Esophagus squamous epithelium (tissue), 5 donors: ENCODE results near the gene VTN. TPM values are rescaled to one million over a fixed set of nuclear protein-coding genes. Genes with fewer than 3 reads are reported as not detected.
A peak's percentile ranks its signal among the peaks of the same experiment; 100 is the strongest.

Source experiments
- DNase-seq: peaks from one replicate; lab custom pipeline; 2025; lab: John Stamatoyannopoulos, UW
- H3K27ac ChIP-seq, 4 donors: fragments of 200-600 bp; sonication (generic); one replicate each; pipeline ENCODE4 v1.5.1; 2016 to 2019; ENCODE audit warnings: mild to moderate bottlenecking in 1 of 4
- H3K27me3 ChIP-seq, 4 donors: fragments of 200-600 bp; sonication (generic); 1 replicate in 3 of 4; 2 replicates in 1 of 4; pipeline versions ENCODE4 v1.5.1 to v1.6.0; 2017 to 2021; ENCODE audit warnings: antibody characterized with exemption in 1 of 4
- H3K36me3 ChIP-seq, 3 donors: fragments of 200-600 bp; sonication (generic); one replicate each; pipeline ENCODE4 v1.5.1; 2016 to 2019
- H3K4me1 ChIP-seq, 3 donors: fragments of 200-600 bp; sonication (generic); one replicate each; pipeline ENCODE4 v1.5.1; 2017 to 2019
- H3K4me3 ChIP-seq, 4 donors: fragments of 200-600 bp; sonication (generic); 1 replicate in 3 of 4; 2 replicates in 1 of 4; pipeline ENCODE4 v1.5.1; 2016 to 2019; ENCODE audit warnings: mild to moderate bottlenecking in 2 of 4, moderate library complexity in 1 of 4
- H3K9me3 ChIP-seq, 3 donors: fragments of 200-600 bp; sonication (generic); one replicate each; pipeline ENCODE4 v1.5.1; 2016 to 2019
- POLR2A ChIP-seq, 4 donors: fragments of 450-650 bp; IDR thresholded peaks; one replicate each; pipeline ENCODE4 v1.6.1; 2017; ENCODE audit warnings: antibody characterized with exemption in 4 of 4, mild to moderate bottlenecking in 4 of 4, moderate library complexity in 3 of 4
- WGBS, 2 donors: methylation state at CpG; one replicate each; pipeline ENCODE4 v1.1.5; 2018; 5-methylcytosine and 5-hydroxymethylcytosine counted together
- intact Hi-C: fragments of 100-400 bp; cut with DNase I; formaldehyde crosslinking; loops from one replicate; pipeline ENCODE4 v1.15.0; 2022
- total RNA-seq, 4 donors: library from RNA; depleted of rRNA; stranded (reverse); fragments of >200 nt; gene quantifications; one replicate each; pipeline ENCODE4 v1.1.0, GENCODE V29; 2016
- TF ChIP-seq, protein P1 (sequence below), 6 experiments: fragments of 450-650 bp in 4 of 6; fragments of 200-600 bp in 2 of 6; sonication (generic) in 2 of 6; IDR thresholded peaks; one replicate each; pipeline ENCODE4 v1.5.1; 2016 to 2019; ENCODE audit warnings: antibody characterized with exemption in 6 of 6, mild to moderate bottlenecking in 4 of 6, moderate library complexity in 4 of 6
- donor health status: DM: yes; HTN: yes; CAD: no.

VTN gene
- total RNA-seq, 4 donors from 2014 or later = 0.19 TPM; not detected in 3

DNA sequence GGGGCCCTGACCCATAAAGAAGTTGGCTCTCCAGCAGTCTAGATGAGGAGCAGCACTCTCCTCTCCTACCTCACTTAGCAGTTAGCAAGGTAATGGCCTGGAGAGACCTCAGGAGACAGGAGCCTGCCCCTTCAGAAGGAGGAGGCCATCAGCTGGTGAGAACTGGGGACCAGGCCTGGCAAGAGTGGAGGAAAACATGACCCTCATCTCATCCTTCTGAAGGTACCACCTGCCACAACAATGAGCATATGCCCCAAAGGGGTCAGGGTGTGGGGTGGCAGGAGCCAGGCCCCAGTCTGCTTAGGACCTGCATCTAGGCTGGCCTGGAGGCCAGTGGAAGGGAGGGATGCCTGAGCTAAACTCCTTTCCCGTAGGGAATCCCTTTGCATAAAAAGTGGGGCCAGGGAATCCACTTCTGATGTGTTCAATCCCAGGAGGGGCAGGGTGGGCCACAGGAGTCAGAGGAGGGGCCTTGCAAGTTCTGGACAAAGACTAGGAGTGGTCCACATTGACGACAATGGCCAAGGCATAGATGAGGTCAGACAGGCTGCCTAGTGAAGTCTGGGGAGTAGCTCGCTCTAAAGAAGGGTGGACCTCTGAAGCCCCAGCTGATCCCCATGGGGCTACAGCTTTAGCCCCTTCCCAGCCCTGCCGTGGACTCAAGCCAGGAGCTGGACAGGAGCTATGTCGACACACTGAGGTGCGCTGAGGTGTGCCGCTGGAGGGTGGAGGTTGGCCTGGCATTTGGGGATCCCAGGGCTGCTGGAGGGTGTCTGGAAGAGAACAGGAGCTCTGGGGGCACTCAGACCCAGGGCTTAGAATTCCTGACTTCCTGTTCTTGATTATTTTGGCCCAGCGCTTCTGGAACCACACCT lies 6.1 kb downstream of the VTN start:
- Histone ChIP-seq H3K27ac (no peak overlapping the region), H3K9me3 (no peaks in the 10 kb centered on the region), H3K4me3 (no peak overlapping the region), H3K27me3 (no peaks in the 10 kb centered on the region), H3K4me1 (no peaks in the 10 kb centered on the region), H3K36me3 (peaks cover 20 to 65% (median 28%) of the 10 kb centered on the region in 3 donors)
- no peak for DNase-seq
- WGBS, 2 donors = 78% methylated on average over 4 of the region's 8 CpGs; no CpG with 5 or more reads in 1 of the 2 donors
- TF ChIP-seq, protein P1, sequence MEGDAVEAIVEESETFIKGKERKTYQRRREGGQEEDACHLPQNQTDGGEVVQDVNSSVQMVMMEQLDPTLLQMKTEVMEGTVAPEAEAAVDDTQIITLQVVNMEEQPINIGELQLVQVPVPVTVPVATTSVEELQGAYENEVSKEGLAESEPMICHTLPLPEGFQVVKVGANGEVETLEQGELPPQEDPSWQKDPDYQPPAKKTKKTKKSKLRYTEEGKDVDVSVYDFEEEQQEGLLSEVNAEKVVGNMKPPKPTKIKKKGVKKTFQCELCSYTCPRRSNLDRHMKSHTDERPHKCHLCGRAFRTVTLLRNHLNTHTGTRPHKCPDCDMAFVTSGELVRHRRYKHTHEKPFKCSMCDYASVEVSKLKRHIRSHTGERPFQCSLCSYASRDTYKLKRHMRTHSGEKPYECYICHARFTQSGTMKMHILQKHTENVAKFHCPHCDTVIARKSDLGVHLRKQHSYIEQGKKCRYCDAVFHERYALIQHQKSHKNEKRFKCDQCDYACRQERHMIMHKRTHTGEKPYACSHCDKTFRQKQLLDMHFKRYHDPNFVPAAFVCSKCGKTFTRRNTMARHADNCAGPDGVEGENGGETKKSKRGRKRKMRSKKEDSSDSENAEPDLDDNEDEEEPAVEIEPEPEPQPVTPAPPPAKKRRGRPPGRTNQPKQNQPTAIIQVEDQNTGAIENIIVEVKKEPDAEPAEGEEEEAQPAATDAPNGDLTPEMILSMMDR (IDR thresholded peaks at IDR 0.05) = no peak
- TF ChIP-seq POLR2A (IDR thresholded peaks at IDR 0.05) = no peak
- intact Hi-C loops = no loop called here

DNA sequence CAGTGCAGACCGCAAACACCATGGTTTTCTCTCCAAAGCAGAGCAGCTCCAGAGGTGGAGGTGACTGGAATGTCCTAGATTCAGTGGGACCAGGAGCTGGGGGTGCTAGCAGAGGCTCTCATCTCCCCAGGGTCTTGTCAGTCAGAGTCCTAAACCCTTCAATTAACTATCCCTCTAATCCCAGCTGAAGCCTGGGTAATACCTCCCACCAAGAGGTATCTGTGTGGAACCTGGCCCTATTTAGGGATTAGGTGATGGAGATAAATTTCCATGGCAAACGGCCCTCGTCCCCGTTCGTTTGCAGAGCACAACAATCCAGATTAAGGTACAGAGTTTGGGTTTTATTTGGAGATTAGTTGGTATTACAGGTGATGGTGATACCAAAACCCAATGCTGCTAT lies 6.9 kb downstream of the VTN start:
- peaks cover 20 to 68% (median 28%) of the 10 kb centered on the region in 3 donors for H3K36me3 ChIP-seq
- no peak overlapping the region for H3K4me3 ChIP-seq
- intact Hi-C loops = no loop called here
- no peak for DNase-seq
- H3K4me1 ChIP-seq = peaks cover 4 to 8% (median 6%) of the 10 kb centered on the region in 3 donors
- 87 to 90% methylated on average over 5 of the region's 5 CpGs for WGBS, 2 donors
- TF ChIP-seq, protein P1 (IDR thresholded peaks at IDR 0.05) = no peak
- no peak for TF ChIP-seq POLR2A (IDR thresholded peaks at IDR 0.05)
- H3K9me3 ChIP-seq = no peaks in the 10 kb centered on the region
- no peak overlapping the region for H3K27ac ChIP-seq
- H3K27me3 ChIP-seq = no peaks in the 10 kb centered on the region

DNA sequence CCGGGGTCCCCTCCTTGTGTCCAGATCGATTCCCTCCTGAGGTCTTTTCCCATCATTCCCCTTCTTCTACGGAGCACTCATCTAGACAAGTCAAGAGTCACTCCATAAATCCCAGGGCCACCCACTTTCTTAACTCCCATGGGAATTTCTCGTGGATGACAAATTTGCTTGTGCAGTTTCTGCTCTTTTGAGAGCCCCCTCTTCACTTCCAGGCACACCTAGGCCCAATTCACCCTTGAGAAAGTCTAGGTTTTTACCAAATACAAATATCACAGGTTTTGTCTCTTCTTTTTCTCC lies 12.3 kb downstream of the VTN start:
- DNase-seq = no peak
- H3K9me3 ChIP-seq = no peaks in the 10 kb centered on the region
- H3K36me3 ChIP-seq = peaks cover 23 to 70% (median 41%) of the 10 kb centered on the region in 3 donors
- WGBS, 2 donors = 2 to 5% methylated on average over 4 of the region's 4 CpGs
- peak overlapping the region; percentile 94 to 97 (median 96) for H3K27ac ChIP-seq
- TF ChIP-seq, protein P1 (IDR thresholded peaks at IDR 0.05) = no peak
- no peak for TF ChIP-seq POLR2A (IDR thresholded peaks at IDR 0.05)
- H3K27me3 ChIP-seq = no peaks in the 10 kb centered on the region
- intact Hi-C loops = no loop called here
- H3K4me1 ChIP-seq = peaks cover 10 to 34% (median 20%) of the 10 kb centered on the region in 3 donors
- H3K4me3 ChIP-seq = peak overlapping the region; percentile 80 to 100 (median 90)

DNA sequence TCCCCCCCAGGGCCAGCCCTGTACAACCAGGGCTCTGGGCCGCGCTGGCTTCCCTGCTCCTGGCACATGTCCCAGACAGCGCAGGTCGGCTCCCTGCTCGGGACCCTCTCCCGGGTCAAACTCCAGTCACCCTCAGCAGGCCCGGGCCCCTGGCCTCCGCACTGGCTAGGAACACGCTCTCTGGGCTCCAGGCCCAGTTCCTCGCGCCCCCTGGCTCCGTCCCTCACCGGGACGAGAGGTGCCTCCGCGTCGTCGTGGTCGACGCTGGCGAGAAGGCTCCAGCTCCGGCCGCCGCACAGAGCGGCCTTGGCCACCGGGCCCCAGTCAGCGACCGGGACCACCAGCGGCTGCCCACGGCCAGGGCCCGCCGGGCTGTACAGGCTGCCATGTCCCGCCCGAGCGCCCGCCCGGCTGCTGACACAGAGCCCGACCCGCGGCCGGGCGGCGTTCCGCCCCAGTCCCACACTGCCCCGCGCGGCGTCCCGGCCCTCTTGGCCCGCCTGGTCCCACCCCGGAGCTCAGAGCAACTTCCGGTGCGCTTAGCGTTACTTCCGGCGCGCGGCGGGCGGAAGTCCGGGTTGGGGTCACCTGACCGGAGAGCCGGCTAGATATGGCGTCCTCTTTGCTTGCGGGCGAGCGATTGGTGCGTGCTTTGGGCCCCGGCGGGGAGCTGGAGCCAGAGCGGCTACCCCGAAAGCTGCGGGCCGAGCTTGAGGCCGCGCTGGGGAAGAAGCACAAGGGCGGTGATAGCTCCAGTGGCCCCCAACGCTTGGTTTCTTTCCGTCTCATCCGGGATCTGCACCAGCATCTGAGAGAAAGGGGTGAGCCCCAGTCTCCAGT lies 12.8 kb downstream of the VTN start, which contains the start of gene POLDIP2:
TSS of gene POLDIP2 (minus strand) at position 467 of the 840 bp plus-strand sequence. CDS start at position 388, 79 bp downstream.
- peaks cover 10 to 34% (median 20%) of the 10 kb centered on the region in 3 donors for H3K4me1 ChIP-seq
- DNase-seq = peak; percentile 75
- H3K9me3 ChIP-seq = no peaks in the 10 kb centered on the region
- peak in 3 of 4 donors; percentile 95 to 96 (median 96) for TF ChIP-seq POLR2A (IDR thresholded peaks at IDR 0.05)
- TF ChIP-seq, protein P1 (IDR thresholded peaks at IDR 0.05) = peak in 3 of 6 experiments; percentile 23 to 46 (median 25)
- no peaks in the 10 kb centered on the region for H3K27me3 ChIP-seq
- H3K27ac ChIP-seq = peak within 1 kb of the TSS; percentile 94 to 97 (median 96)
- intact Hi-C loops = no loop called here
- peak within 1 kb of the TSS; percentile 80 to 100 (median 90) for H3K4me3 ChIP-seq
- WGBS, 2 donors = 0% methylated on average over 3 of the region's 80 CpGs; no CpG with 5 or more reads in 1 of the 2 donors
- peaks cover 29 to 70% (median 36%) of the 10 kb centered on the region in 3 donors for H3K36me3 ChIP-seq
